ENCODE results near the gene NPM1. TPM values are rescaled to one million over a fixed set of nuclear protein-coding genes. Genes with fewer than 3 reads are reported as not detected.

Gene NPM1
- total and polyA plus RNA-seq, 2 donors from 2014 or later: 611 to 612 TPM

DNA sequence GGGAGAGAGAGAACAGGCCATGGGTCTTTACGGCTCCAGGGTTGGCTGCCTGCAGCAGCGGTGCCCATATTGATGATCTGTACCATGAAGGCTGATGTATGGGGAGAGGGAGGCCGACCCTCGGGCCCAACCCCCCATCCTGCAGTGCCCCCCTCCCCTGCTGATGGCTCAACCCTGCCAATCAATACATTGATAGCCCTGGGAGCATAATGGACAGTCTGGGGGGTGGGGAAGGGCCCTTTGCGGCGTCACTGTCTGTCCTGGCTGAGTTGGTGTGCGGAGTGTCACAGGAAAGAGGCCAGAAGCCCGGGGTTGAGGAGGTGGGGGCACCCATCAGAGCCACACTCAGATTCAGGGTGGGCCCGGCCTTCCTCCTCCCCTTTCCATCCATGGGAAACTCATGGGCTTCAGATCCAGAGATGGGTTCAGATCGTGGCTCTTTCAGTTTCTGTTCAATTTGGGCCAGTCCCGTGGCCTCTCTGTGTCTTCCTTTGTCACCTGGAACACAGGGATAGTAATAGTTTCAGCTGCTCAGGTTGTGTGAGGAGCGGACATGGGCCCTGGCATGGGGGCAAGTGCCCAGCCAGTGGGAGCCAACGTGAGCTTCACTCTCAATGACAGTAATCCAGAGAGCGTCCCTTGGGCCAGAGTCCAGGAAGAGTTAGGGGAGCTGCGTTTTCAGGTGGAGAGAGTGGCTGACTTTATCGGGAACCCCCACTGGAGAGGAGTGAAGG lies 41.3 kb downstream of the NPM1 start:
- H3K4me1 ChIP-seq (ENCODE audit: control insufficient read depth in 2 of 3, insufficient read depth in 2 of 3, low read depth in 1 of 3, low read length in 3 of 3): no peaks in the 10 kb centered on the region
- peak in 3 of 5 donors; percentile 1 to 39 (median 28) for DNase-seq
- H3K9ac ChIP-seq (ENCODE audit: low read length in 3 of 3): no peak overlapping the region
- H3K27ac ChIP-seq (ENCODE audit: low read depth in 2 of 2, low read length in 2 of 2): no peak overlapping the region
- intact Hi-C loops (cut with DNase I): loop anchor here (10.0 kb wide), 1 partner anchor 466 kb away; no protein-coding TSS in a partner anchor
- H3K9me3 ChIP-seq (ENCODE audit: control insufficient read depth in 2 of 3, insufficient read depth in 1 of 3, low read length in 3 of 3): no peaks in the 10 kb centered on the region
- FAIRE-seq: no peak
- no peak for TF ChIP-seq CTCF (IDR thresholded peaks at IDR 0.05; ENCODE audit: borderline replicate concordance, extremely low read depth, insufficient read depth)
- no peaks in the 10 kb centered on the region for H3K36me3 ChIP-seq (ENCODE audit: control insufficient read depth in 2 of 3, insufficient read depth in 3 of 3, low read length in 3 of 3)
- H3K27me3 ChIP-seq (ENCODE audit: control insufficient read depth, insufficient read depth, low read length): no peaks in the 10 kb centered on the region
- H3K4me3 ChIP-seq (ENCODE audit: low read length in 3 of 3): no peak overlapping the region

DNA sequence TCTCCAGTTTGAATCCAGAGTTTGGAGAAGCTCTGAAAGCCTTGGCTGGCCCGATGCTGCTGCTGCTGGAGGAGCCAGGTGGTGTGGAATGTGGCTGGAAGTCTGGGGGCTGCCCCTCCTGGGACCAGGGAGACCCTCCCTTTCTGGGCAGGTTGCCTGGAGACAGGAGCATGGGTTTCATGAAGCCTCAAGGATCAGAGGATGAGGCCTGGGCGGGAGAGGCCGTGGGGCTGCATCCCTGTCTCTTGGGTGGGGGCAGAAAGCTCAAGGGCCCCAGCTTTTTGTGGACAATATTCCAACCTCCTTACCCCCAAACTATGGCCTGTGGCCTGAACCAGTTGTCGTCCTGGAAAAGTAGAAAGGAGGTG lies 41.9 kb downstream of the NPM1 start:
- Histone ChIP-seq H3K27me3 (ENCODE audit: control insufficient read depth, insufficient read depth, low read length) (no peaks in the 10 kb centered on the region), H3K9me3 (ENCODE audit: control insufficient read depth in 2 of 3, insufficient read depth in 1 of 3, low read length in 3 of 3) (no peaks in the 10 kb centered on the region), H3K4me3 (ENCODE audit: low read length in 3 of 3) (no peak overlapping the region), H3K9ac (ENCODE audit: low read length in 3 of 3) (no peak overlapping the region), H3K36me3 (ENCODE audit: control insufficient read depth in 2 of 3, insufficient read depth in 3 of 3, low read length in 3 of 3) (no peaks in the 10 kb centered on the region), H3K27ac (ENCODE audit: low read depth in 2 of 2, low read length in 2 of 2) (no peak overlapping the region), H3K4me1 (ENCODE audit: control insufficient read depth in 2 of 3, insufficient read depth in 2 of 3, low read depth in 1 of 3, low read length in 3 of 3) (no peaks in the 10 kb centered on the region)
- FAIRE-seq (no peak), DNase-seq (peak in 2 of 5 donors; percentile 26 to 50)
- TF ChIP-seq CTCF (IDR thresholded peaks at IDR 0.05; ENCODE audit: borderline replicate concordance, extremely low read depth, insufficient read depth): no peak
- intact Hi-C loops (cut with DNase I): loop anchor here (10.0 kb wide), 1 partner anchor 465 kb away; no protein-coding TSS in a partner anchor

DNA sequence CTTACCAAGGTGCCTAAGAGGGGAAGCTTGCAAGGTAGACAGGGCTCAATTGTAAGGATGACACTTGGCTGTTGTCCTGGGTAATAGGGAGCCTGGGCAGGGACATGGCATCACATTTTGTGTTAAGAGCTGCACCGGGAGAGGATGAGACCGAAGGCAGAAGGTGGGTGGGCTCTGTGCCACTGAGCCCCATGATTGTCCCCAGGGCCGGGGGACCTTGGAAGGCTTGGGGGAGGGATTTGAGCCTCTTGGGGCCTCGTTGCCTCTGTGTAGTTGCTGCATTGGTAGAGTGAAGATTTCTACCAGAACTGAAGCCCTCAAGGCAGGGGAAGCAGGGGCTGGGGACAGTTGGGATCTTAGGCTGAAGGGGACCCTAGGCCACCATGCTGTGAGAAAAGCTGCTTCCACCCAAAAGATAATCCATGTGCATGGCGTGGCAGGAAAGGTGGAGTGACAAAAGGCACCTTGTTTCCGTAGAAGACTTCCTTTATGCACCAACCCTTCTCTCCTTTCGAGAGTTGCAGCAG lies 43.7 kb downstream of the NPM1 start:
- H3K27ac ChIP-seq (ENCODE audit: low read depth in 2 of 2, low read length in 2 of 2): no peak overlapping the region
- intact Hi-C loops (cut with DNase I): no loop called here
- no peaks in the 10 kb centered on the region for H3K36me3 ChIP-seq (ENCODE audit: control insufficient read depth in 2 of 3, insufficient read depth in 3 of 3, low read length in 3 of 3)
- no peaks in the 10 kb centered on the region for H3K4me1 ChIP-seq (ENCODE audit: control insufficient read depth in 2 of 3, insufficient read depth in 2 of 3, low read depth in 1 of 3, low read length in 3 of 3)
- H3K4me3 ChIP-seq (ENCODE audit: low read length in 3 of 3): no peak overlapping the region
- no peak for FAIRE-seq
- H3K9ac ChIP-seq (ENCODE audit: low read length in 3 of 3): no peak overlapping the region
- peak in 1 of 5 donors; percentile 15 for DNase-seq
- H3K9me3 ChIP-seq (ENCODE audit: control insufficient read depth in 2 of 3, insufficient read depth in 1 of 3, low read length in 3 of 3): no peaks in the 10 kb centered on the region
- H3K27me3 ChIP-seq (ENCODE audit: control insufficient read depth, insufficient read depth, low read length): no peaks in the 10 kb centered on the region
- TF ChIP-seq CTCF (IDR thresholded peaks at IDR 0.05; ENCODE audit: borderline replicate concordance, extremely low read depth, insufficient read depth): no peak

Data from kidney (tissue), 14 donors.